Measurements from ENCODE around the gene ANKRD49. TPM values are rescaled to one million over a fixed set of nuclear protein-coding genes. Genes with fewer than 3 reads are reported as not detected.

ANKRD49 gene
- polyA plus RNA-seq, 2 of the 4 experiments (the other 2 are of a cell fraction): 9.7 to 20.3 TPM

DNA sequence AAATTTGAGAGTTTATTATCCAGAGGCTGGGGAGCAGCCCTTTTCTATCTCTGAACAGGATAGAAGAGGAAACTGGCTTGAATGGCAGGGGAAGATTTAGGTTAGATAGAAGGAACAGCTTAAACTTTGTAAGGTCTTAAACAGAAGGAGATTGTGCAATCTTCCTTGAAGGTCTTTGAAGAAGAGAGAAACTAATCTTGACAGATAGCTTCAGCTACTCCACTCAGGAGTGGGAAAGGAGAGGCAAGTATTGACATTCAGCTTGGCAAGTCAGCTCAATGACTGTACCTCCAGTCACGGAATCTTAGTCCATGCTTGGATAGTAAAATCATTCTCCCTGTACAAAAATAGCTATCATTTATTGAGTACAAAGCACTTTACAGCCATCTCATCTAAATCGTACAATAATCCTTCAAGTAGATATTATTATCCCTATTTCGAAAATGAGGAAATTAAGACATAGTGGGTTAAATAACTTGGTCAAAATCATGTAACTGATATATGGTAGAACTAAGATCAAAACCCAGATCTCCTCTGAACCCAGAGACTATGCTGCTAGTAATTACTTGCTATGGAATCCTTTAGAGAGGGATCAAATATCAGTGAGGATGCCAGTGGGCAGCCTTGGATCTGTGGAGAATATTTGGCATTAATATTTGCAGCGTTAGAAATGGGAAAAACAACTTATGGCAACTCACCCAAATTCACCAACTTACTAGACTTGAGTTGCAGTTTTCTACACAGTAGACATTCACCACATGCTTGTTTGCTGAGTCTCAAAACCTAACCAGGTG lies 33.1 kb downstream of the ANKRD49 start:
- no peak overlapping the region for H3K4me2 ChIP-seq
- no peaks in the 10 kb centered on the region for H3K9me3 ChIP-seq
- CTCF ChIA-PET: no interaction called here
- POLR2A ChIA-PET: no interaction called here
- no peak overlapping the region for H3K4me3 ChIP-seq
- no peak overlapping the region for H3K27ac ChIP-seq
- FAIRE-seq: no peak
- DNase-seq (ENCODE audit: low read depth in 1 of 2, low spot score in 1 of 2): no peak
- H3K4me1 ChIP-seq: no peaks in the 10 kb centered on the region
- ATAC-seq: no peak
- 51% methylated on average over 4 of the region's 4 CpGs for WGBS (ENCODE audit: missing lambda C conversion rate)
- TF ChIP-seq EP300 (IDR thresholded peaks at IDR 0.05) (no peak), FOSL2 (IDR thresholded peaks at IDR 0.05) (no peak), FOSL2 (CRISPR knock-in tag; IDR thresholded peaks at IDR 0.05) (no peak), KDM1A (IDR thresholded peaks at IDR 0.05; ENCODE audit: low read depth) (no peak), CEBPB (IDR thresholded peaks at IDR 0.05) (no peak), RCOR1 (IDR thresholded peaks at IDR 0.05; ENCODE audit: low read depth, low read length) (no peak), RARB (CRISPR knock-in tag; IDR thresholded peaks at IDR 0.05) (no peak)
- TF ChIP-seq, protein P1, sequence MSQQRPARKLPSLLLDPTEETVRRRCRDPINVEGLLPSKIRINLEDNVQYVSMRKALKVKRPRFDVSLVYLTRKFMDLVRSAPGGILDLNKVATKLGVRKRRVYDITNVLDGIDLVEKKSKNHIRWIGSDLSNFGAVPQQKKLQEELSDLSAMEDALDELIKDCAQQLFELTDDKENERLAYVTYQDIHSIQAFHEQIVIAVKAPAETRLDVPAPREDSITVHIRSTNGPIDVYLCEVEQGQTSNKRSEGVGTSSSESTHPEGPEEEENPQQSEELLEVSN (IDR thresholded peaks at IDR 0.05; ENCODE audit: borderline replicate concordance, low read depth): no peak
- TF ChIP-seq, protein P2, sequence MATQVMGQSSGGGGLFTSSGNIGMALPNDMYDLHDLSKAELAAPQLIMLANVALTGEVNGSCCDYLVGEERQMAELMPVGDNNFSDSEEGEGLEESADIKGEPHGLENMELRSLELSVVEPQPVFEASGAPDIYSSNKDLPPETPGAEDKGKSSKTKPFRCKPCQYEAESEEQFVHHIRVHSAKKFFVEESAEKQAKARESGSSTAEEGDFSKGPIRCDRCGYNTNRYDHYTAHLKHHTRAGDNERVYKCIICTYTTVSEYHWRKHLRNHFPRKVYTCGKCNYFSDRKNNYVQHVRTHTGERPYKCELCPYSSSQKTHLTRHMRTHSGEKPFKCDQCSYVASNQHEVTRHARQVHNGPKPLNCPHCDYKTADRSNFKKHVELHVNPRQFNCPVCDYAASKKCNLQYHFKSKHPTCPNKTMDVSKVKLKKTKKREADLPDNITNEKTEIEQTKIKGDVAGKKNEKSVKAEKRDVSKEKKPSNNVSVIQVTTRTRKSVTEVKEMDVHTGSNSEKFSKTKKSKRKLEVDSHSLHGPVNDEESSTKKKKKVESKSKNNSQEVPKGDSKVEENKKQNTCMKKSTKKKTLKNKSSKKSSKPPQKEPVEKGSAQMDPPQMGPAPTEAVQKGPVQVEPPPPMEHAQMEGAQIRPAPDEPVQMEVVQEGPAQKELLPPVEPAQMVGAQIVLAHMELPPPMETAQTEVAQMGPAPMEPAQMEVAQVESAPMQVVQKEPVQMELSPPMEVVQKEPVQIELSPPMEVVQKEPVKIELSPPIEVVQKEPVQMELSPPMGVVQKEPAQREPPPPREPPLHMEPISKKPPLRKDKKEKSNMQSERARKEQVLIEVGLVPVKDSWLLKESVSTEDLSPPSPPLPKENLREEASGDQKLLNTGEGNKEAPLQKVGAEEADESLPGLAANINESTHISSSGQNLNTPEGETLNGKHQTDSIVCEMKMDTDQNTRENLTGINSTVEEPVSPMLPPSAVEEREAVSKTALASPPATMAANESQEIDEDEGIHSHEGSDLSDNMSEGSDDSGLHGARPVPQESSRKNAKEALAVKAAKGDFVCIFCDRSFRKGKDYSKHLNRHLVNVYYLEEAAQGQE (IDR thresholded peaks at IDR 0.05): no peak

DNA sequence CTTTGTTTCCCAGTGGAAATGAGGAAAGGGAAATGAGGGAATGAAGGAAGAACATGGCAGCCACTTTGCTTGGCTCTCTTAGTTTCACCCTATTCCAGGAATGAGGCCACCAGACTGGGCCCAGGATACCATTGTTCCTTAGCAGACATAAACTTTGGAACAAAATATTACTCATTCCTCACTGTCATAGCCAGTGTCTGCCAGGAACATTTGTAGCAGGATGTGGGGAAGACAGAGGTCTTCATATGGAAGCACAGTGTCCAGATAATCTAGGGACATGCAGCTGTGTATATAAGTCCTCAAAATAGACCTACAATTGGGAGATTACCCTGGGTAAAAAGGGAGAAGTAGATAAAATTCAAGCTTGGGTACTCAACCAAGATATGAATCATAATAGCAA lies 34.8 kb downstream of the ANKRD49 start:
- no peaks in the 10 kb centered on the region for H3K4me1 ChIP-seq
- DNase-seq (ENCODE audit: low read depth in 1 of 2, low spot score in 1 of 2): no peak
- CTCF ChIA-PET: no interaction called here
- H3K9me3 ChIP-seq: no peaks in the 10 kb centered on the region
- H3K27ac ChIP-seq: no peak overlapping the region
- POLR2A ChIA-PET: no interaction called here
- TF ChIP-seq BHLHE40 (IDR thresholded peaks at IDR 0.05; ENCODE audit: low read depth, low read length) (no peak), FOXS1 (CRISPR knock-in tag; IDR thresholded peaks at IDR 0.05) (no peak), POLR2AphosphoS2 (conservative IDR thresholded peaks at IDR 0.05; ENCODE audit: low read length) (no peak), EP300 (IDR thresholded peaks at IDR 0.05) (no peak), ZC3H11A (IDR thresholded peaks at IDR 0.05) (no peak), POLR2A (IDR thresholded peaks at IDR 0.05; ENCODE audit: low read length) (no peak), ZNF302 (CRISPR knock-in tag; IDR thresholded peaks at IDR 0.05) (no peak), CBX2 (IDR thresholded peaks at IDR 0.05; ENCODE audit: borderline replicate concordance, low read depth) (no peak), NR3C1 (IDR thresholded peaks at IDR 0.05) (no peak), CHD2 (IDR thresholded peaks at IDR 0.05; ENCODE audit: low read length, partially characterized antibody) (no peak), FOSL2 (IDR thresholded peaks at IDR 0.05) (no peak), FOSL2 (CRISPR knock-in tag; IDR thresholded peaks at IDR 0.05) (no peak), HEYL (CRISPR knock-in tag; IDR thresholded peaks at IDR 0.05) (no peak), KDM5A (IDR thresholded peaks at IDR 0.05) (no peak), GATA3 (IDR thresholded peaks at IDR 0.05; ENCODE audit: borderline replicate concordance) (no peak), TP53 (CRISPR knock-in tag; IDR thresholded peaks at IDR 0.05) (no peak), EHF (CRISPR knock-in tag; IDR thresholded peaks at IDR 0.05) (no peak), KDM1A (IDR thresholded peaks at IDR 0.05; ENCODE audit: low read depth) (no peak), JUNB (IDR thresholded peaks at IDR 0.05) (no peak), JUN (IDR thresholded peaks at IDR 0.05) (no peak)
- TF ChIP-seq, protein P2 (IDR thresholded peaks at IDR 0.05): no peak
- no peak overlapping the region for H3K4me3 ChIP-seq
- ATAC-seq: no peak
- FAIRE-seq: no peak
- no peak overlapping the region for H3K4me2 ChIP-seq
